H1 (cell line): ENCODE measurements around the gene HBM. TPM values are rescaled to one million over a fixed set of nuclear protein-coding genes. Genes with fewer than 3 reads are reported as not detected.

ENCODE experiments used
- CTCF ChIA-PET: fragments of 300-600 bp; sonication (Branson Sonifier 250); formaldehyde crosslinking; loops from one replicate; lab custom pipeline; 2021; ENCODE audit not compliant: partially characterized antibody; lab: Charles Lee
- POLR2A ChIA-PET: fragments of 300-600 bp; sonication (Branson Sonifier 250); formaldehyde crosslinking; loops from one replicate; lab custom pipeline; 2021; ENCODE audit warnings: inconsistent platforms; ENCODE audit not compliant: partially characterized antibody; lab: Charles Lee
- DNase-seq, 2 experiments: peaks; one replicate each; pipeline versions ENCODE4 v3.0.0 to v3.0.0-alpha.2; 2010 to 2022; ENCODE audit warnings: low spot score in 2 of 2, low read depth in 1 of 2, mixed read lengths in 1 of 2
- FAIRE-seq: peaks from 2 replicates; lab custom pipeline; 2011; peaks lifted over from hg19 to GRCh38; lab: Jason Lieb, UNC
- H2AFZ ChIP-seq: 2 replicates; pipeline ENCODE4 v1.8.1; 2012; ENCODE audit warnings: low read length, inconsistent platforms
- H2AK5ac ChIP-seq: 2 replicates; pipeline ENCODE4 v1.6.1; 2013; ENCODE audit warnings: low read depth, low read length
- H2BK120ac ChIP-seq: replicated peaks from 2 replicates; pipeline ENCODE3; 2013; ENCODE audit warnings: low read depth, low read length, inconsistent platforms
- H2BK12ac ChIP-seq: 2 replicates; pipeline ENCODE4 v1.6.1; 2013; ENCODE audit warnings: low read depth, low read length
- H2BK15ac ChIP-seq: 2 replicates; pipeline ENCODE4 v1.6.1; 2013; ENCODE audit warnings: low read length
- H2BK20ac ChIP-seq: 2 replicates; pipeline ENCODE4 v1.6.1; 2013; ENCODE audit warnings: low read length
- H2BK5ac ChIP-seq: 2 replicates; pipeline ENCODE4 v1.6.1; 2013; ENCODE audit warnings: low read depth, low read length
- H3K14ac ChIP-seq: 2 replicates; pipeline ENCODE4 v1.6.1; 2013; ENCODE audit warnings: inconsistent platforms; ENCODE audit not compliant: insufficient read length
- H3K18ac ChIP-seq: 2 replicates; pipeline ENCODE4 v1.6.1; 2013; ENCODE audit warnings: low read length; ENCODE audit errors: extremely low read depth
- H3K23ac ChIP-seq: 2 replicates; pipeline ENCODE4 v1.6.1; 2013; ENCODE audit warnings: inconsistent platforms; ENCODE audit not compliant: insufficient read length
- H3K23me2 ChIP-seq: 2 replicates; pipeline ENCODE4 v1.6.1; 2013; ENCODE audit warnings: low read depth, low read length
- H3K27ac ChIP-seq: 2 replicates; pipeline ENCODE4 v1.6.1; 2011; ENCODE audit warnings: low read depth, low read length, inconsistent platforms
- H3K27me3 ChIP-seq, 4 experiments: replicated peaks in 1 of 4; 1 replicate in 1 of 4; 2 replicates in 3 of 4; pipeline versions ENCODE4 v1.6.1 to v1.8.1; 2011 to 2013; ENCODE audit warnings: low read length in 3 of 4, mild to moderate bottlenecking in 3 of 4, inconsistent platforms in 2 of 4, mixed read lengths in 2 of 4, moderate library complexity in 1 of 4; ENCODE audit not compliant: control insufficient read depth in 3 of 4, insufficient read depth in 3 of 4; ENCODE audit errors: extremely low read depth in 1 of 4
- H3K36me3 ChIP-seq, 4 experiments: 2 replicates each; pipeline versions ENCODE4 v1.6.1 to v1.8.1; 2011 to 2013; ENCODE audit warnings: mild to moderate bottlenecking in 4 of 4, low read length in 3 of 4, moderate library complexity in 2 of 4, control low read depth in 1 of 4, inconsistent platforms in 1 of 4; ENCODE audit not compliant: insufficient read depth in 4 of 4, control insufficient read depth in 2 of 4
- H3K4ac ChIP-seq: replicated peaks from 2 replicates; pipeline ENCODE3; 2013; ENCODE audit warnings: low read length, low read depth, mixed read lengths, inconsistent platforms; ENCODE audit not compliant: insufficient read length
- H3K4me1 ChIP-seq, 4 experiments: replicated peaks in 1 of 4; 1 replicate in 1 of 4; 2 replicates in 3 of 4; pipeline versions ENCODE4 v1.6.1 to v1.8.1; 2011 to 2013; ENCODE audit warnings: low read length in 3 of 4, inconsistent platforms in 2 of 4, mixed read lengths in 1 of 4; ENCODE audit not compliant: insufficient read depth in 4 of 4, control insufficient read depth in 3 of 4
- H3K4me2 ChIP-seq, 2 experiments: 2 replicates each; pipeline versions ENCODE4 v1.6.1 to v1.8.1; 2011 to 2013; ENCODE audit warnings: low read depth in 2 of 2, low read length in 2 of 2, control low read depth in 1 of 2, inconsistent platforms in 1 of 2, mild to moderate bottlenecking in 1 of 2; ENCODE audit not compliant: insufficient read depth in 1 of 2
- H3K4me3 ChIP-seq, 4 experiments: fragments of 200-600, 300-600 bp in 1 of 4; sonication (generic), shearing (Covaris generic), sonication (Bioruptor Twin) in 1 of 4; 2 replicates each; pipeline versions ENCODE4 v1.5.1 to v1.8.1; 2011 to 2016; ENCODE audit warnings: low read length in 4 of 4, low read depth in 3 of 4, control low read depth in 2 of 4, inconsistent platforms in 2 of 4, mild to moderate bottlenecking in 2 of 4, mixed read lengths in 1 of 4, moderate library complexity in 1 of 4; ENCODE audit not compliant: insufficient read depth in 2 of 4; ENCODE audit errors: extremely low read depth in 1 of 4
- H3K56ac ChIP-seq: replicated peaks from 2 replicates; pipeline ENCODE3; 2013; ENCODE audit warnings: low read depth, mild to moderate bottlenecking, mixed read lengths, low read length, inconsistent platforms; ENCODE audit not compliant: insufficient read length
- H3K79me1 ChIP-seq: 2 replicates; pipeline ENCODE4 v1.6.1; 2013; ENCODE audit warnings: low read depth, low read length, control low read depth
- H3K79me2 ChIP-seq, 2 experiments: 2 replicates each; pipeline versions ENCODE4 v1.6.1 to v1.8.1; 2012 to 2013; ENCODE audit warnings: low read length in 2 of 2, mild to moderate bottlenecking in 2 of 2, inconsistent platforms in 1 of 2; ENCODE audit not compliant: insufficient read depth in 2 of 2, control insufficient read depth in 1 of 2
- H3K9ac ChIP-seq, 4 experiments: replicated peaks in 1 of 4; 1 replicate in 1 of 4; 2 replicates in 3 of 4; pipeline versions ENCODE4 v1.6.1 to v1.8.1; 2011 to 2013; ENCODE audit warnings: low read depth in 3 of 4, low read length in 3 of 4, control low read depth in 2 of 4, mild to moderate bottlenecking in 2 of 4, moderate library complexity in 2 of 4, inconsistent platforms in 1 of 4; ENCODE audit errors: extremely low read depth in 1 of 4
- H3K9me3 ChIP-seq, 2 experiments: 2 replicates each; pipeline versions ENCODE4 v1.6.1 to v1.8.1; 2012 to 2013; ENCODE audit warnings: mild to moderate bottlenecking in 2 of 2, moderate library complexity in 2 of 2, control low read depth in 1 of 2, inconsistent platforms in 1 of 2, low read depth in 1 of 2, low read length in 1 of 2, mixed read lengths in 1 of 2; ENCODE audit not compliant: insufficient read depth in 2 of 2
- H4K20me1 ChIP-seq, 2 experiments: replicated peaks in 1 of 2; 2 replicates each; pipeline versions ENCODE3 to v1.8.1; 2011 to 2013; ENCODE audit warnings: inconsistent platforms in 2 of 2, low read length in 2 of 2, mild to moderate bottlenecking in 1 of 2; ENCODE audit not compliant: insufficient read depth in 2 of 2, control insufficient read depth in 1 of 2
- H4K5ac ChIP-seq: 2 replicates; pipeline ENCODE4 v1.6.1; 2013; ENCODE audit warnings: low read length, low read depth, mixed read lengths, inconsistent platforms; ENCODE audit not compliant: insufficient read length
- H4K8ac ChIP-seq: 2 replicates; pipeline ENCODE4 v1.8.0; 2013; ENCODE audit warnings: mild to moderate bottlenecking, moderate library complexity, low read length, inconsistent platforms; ENCODE audit not compliant: insufficient read depth; ENCODE audit errors: extremely low read depth
- H4K91ac ChIP-seq: replicated peaks from 2 replicates; pipeline ENCODE3; 2013; ENCODE audit warnings: low read length, mixed read lengths, inconsistent platforms; ENCODE audit not compliant: insufficient read length
- CHD2 ChIP-seq: IDR thresholded peaks from 2 replicates; pipeline ENCODE4 v1.6.1; 2012; ENCODE audit warnings: low read length, improper control_type of control experiment
- NANOG ChIP-seq: IDR thresholded peaks from 2 replicates; pipeline ENCODE4 v1.6.1; 2011; ENCODE audit warnings: low read length, low read depth, mild to moderate bottlenecking, inconsistent platforms; ENCODE audit not compliant: insufficient read depth, poor library complexity, severe bottlenecking
- RBBP5 ChIP-seq: IDR thresholded peaks from 2 replicates; pipeline ENCODE4 v1.7.1; 2012; ENCODE audit warnings: low read depth, mild to moderate bottlenecking, inconsistent platforms, low read length, moderate library complexity, borderline replicate concordance
- SRF ChIP-seq: IDR thresholded peaks from 2 replicates; pipeline ENCODE4 v1.6.1; 2011; ENCODE audit warnings: mild to moderate bottlenecking, low read depth, low read length, moderate library complexity
- WGBS, 2 experiments: shearing (Covaris generic) in 1 of 2; methylation state at CpG; one replicate each; pipeline versions ENCODE4 v1.1.6 to v1.1.7; 2013 to 2015; ENCODE audit warnings: low lambda C conversion rate in 2 of 2, mixed read lengths in 2 of 2, inconsistent platforms in 1 of 2, low coverage in 1 of 2, missing lambda C conversion rate in 1 of 2; ENCODE audit not compliant: insufficient replicate concordance in 2 of 2, insufficient coverage in 1 of 2, insufficient read length in 1 of 2; ENCODE audit errors: extremely low coverage in 1 of 2, missing lambda C conversion rate in 1 of 2; 5-methylcytosine and 5-hydroxymethylcytosine counted together
- polyA plus RNA-seq, 7 experiments: library from polyadenylated mRNA; depleted of rRNA in 3 of 7; stranded (reverse) in 5 of 7; unstranded in 2 of 7; fragments of >200 nt in 5 of 7; fragments of 200-250 nt in 2 of 7; gene quantifications; 1 replicate in 5 of 7; 2 replicates in 1 of 7; 4 replicates in 1 of 7; pipeline versions ENCODE4 v1.2.1 to v1.2.3, GENCODE V29; 2011 to 2013; ENCODE audit warnings: missing spikeins in 2 of 7, mixed read lengths in 2 of 7
- total RNA-seq: library from RNA; stranded (reverse); fragmentation: NEBNext Ultra II Directional; extraction: Animal tissue kit (Norgen Biotek cat#: 25700); gene quantifications from 2 replicates; pipeline ENCODE4 v1.2.1, GENCODE V29; 2021
- TF ChIP-seq, protein P1 (sequence below): IDR thresholded peaks from 2 replicates; pipeline ENCODE4 v1.6.1; 2011; ENCODE audit warnings: low read depth, mild to moderate bottlenecking, low read length; ENCODE audit not compliant: insufficient read depth

Gene HBM
- total and polyA plus RNA-seq, 2 of the 8 experiments (the other 6 are each of a cell fraction or from before 2014, with no cell fraction given), result 0.88 TPM; not detected in 1

DNA sequence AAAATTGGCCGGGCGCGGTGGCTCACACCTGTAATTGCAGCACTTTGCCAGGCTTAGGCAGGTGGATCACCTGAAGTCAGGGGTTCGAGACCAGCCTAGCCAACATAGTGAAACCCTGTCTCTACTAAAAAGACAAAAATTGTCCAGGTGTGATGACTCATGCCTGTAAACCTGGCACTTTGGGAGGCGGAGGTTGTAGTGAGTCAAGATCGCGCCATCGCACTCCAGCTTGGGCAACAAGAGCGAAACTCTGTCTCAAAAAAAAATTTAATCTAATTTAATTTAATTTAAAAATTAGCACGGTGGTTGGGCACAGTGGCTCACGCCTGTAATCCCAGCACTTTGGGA is 12.9 kb downstream of the HBM start:
- H3K36me3 ChIP-seq, result no peaks in the 10 kb centered on the region
- H3K23me2 ChIP-seq, result peaks cover 9% of the 10 kb centered on the region; the same call in 1 of the 2 replicates
- no peak overlapping the region for H2BK120ac ChIP-seq
- WGBS, 2 experiments, result 83% methylated on average over 11 of the region's 11 CpGs; no CpG with 5 or more reads in 1 of the 2 experiments
- POLR2A ChIA-PET, result interaction anchor here (2.3 kb wide), 1 partner anchor 11 kb away, joined by 16 read pairs; the partner anchor contains the start of gene HBM
- no peak overlapping the region for H3K56ac ChIP-seq
- no peak overlapping the region for H3K27ac ChIP-seq
- H3K27me3 ChIP-seq, result peaks cover 49 to 70% (median 63%) of the 10 kb centered on the region in 4 experiments
- H3K4me1 ChIP-seq, result peaks cover 0 to 9% (median 4%) of the 10 kb centered on the region in 4 experiments; a peak in 5 of 7 replicates
- no peak overlapping the region for H2AK5ac ChIP-seq
- no peak overlapping the region for H4K5ac ChIP-seq
- H4K91ac ChIP-seq, result no peak overlapping the region
- TF ChIP-seq SRF (no peak), NANOG (no peak), RBBP5 (no peak), CHD2 (no peak)
- TF ChIP-seq, protein P1, sequence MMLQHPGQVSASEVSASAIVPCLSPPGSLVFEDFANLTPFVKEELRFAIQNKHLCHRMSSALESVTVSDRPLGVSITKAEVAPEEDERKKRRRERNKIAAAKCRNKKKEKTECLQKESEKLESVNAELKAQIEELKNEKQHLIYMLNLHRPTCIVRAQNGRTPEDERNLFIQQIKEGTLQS, result no peak
- TF ChIP-seq, all 59 proteins: peak for 0
- Histone ChIP-seq H4K8ac (no peak overlapping the region), H3K9ac (no peak overlapping the region), H4K20me1 (peaks cover 11 to 20% of the 10 kb centered on the region in 2 experiments), H3K4me3 (no peak overlapping the region), H3K18ac (no peak overlapping the region), H3K14ac (no peak overlapping the region), H3K79me1 (no peaks in the 10 kb centered on the region), H3K4me2 (no peak overlapping the region), H2BK5ac (no peak overlapping the region), H3K4ac (no peak overlapping the region), H3K9me3 (no peaks in the 10 kb centered on the region), H2BK20ac (no peak overlapping the region), H2BK15ac (no peak overlapping the region), H2BK12ac (no peak overlapping the region), H3K79me2 (no peaks in the 10 kb centered on the region), H3K23ac (no peak overlapping the region), H2AFZ (no peak overlapping the region)
- FAIRE-seq (no peak), DNase-seq (no peak)
- CTCF ChIA-PET, result interaction anchor here (2.5 to 4.3 kb wide), 2 partner anchors 11 to 61 kb away, joined by 14 to 29 read pairs; no protein-coding TSS in a partner anchor
